HepG2 (cell line): Measurements from ENCODE around the gene TLCD1. TPM values are rescaled to one million over a fixed set of nuclear protein-coding genes. Genes with fewer than 3 reads are reported as not detected.
A peak's percentile ranks its signal among the peaks of the same experiment; 100 is the strongest.

ENCODE experiments used
- BHLHE40 ChIP-seq: IDR thresholded peaks from 2 replicates; pipeline ENCODE4 v1.6.1; 2011; ENCODE audit warnings: low read length, improper control_type of control experiment
- CHCHD3 ChIP-seq: sonication (generic); formaldehyde crosslinking; IDR thresholded peaks from 2 replicates; pipeline ENCODE4 v1.8.0; 2022; ENCODE audit warnings: mild to moderate bottlenecking, missing genetic modification reagents, moderate library complexity
- CHD4 ChIP-seq: fragments of 200-600 bp; sonication (generic); IDR thresholded peaks from 2 replicates; pipeline ENCODE4 v1.7.0; 2017; ENCODE audit warnings: mild to moderate bottlenecking, low read length, borderline replicate concordance
- HBP1 ChIP-seq: IDR thresholded peaks from 2 replicates; pipeline ENCODE4 v1.6.1; 2016; ENCODE audit warnings: low read depth, control low read depth
- HOXA5 ChIP-seq: sonication (generic); formaldehyde crosslinking; IDR thresholded peaks from 2 replicates; pipeline ENCODE4 v1.4.0; 2020; ENCODE audit warnings: missing genetic modification reagents
- KAT2B ChIP-seq: fragments of 150-350 bp; IDR thresholded peaks from 2 replicates; pipeline ENCODE4 v1.6.1; 2014; ENCODE audit warnings: low read depth, low read length, borderline replicate concordance
- KDM1A ChIP-seq: IDR thresholded peaks from 2 replicates; pipeline ENCODE4 v1.6.1; 2016; ENCODE audit warnings: missing compliant biosample characterization
- MAFK ChIP-seq, 2 experiments: IDR thresholded peaks in 1 of 2; conservative IDR thresholded peaks in 1 of 2; 2 replicates each; pipeline ENCODE4 v1.6.1; 2011; ENCODE audit warnings: improper control_type of control experiment in 2 of 2, low read length in 2 of 2
- NFE2 ChIP-seq: sonication (generic); formaldehyde crosslinking; IDR thresholded peaks from 2 replicates; pipeline ENCODE4 v1.4.0; 2020; ENCODE audit warnings: missing genetic modification reagents
- TP53 ChIP-seq: sonication (generic); formaldehyde crosslinking; conservative IDR thresholded peaks from 2 replicates; pipeline ENCODE4 v1.4.0; 2020; ENCODE audit warnings: missing genetic modification reagents
- UBTF ChIP-seq: sonication (generic); formaldehyde crosslinking; IDR thresholded peaks from 2 replicates; pipeline ENCODE4 v1.4.0; 2020; ENCODE audit warnings: mild to moderate bottlenecking, missing genetic modification reagents
- ZBTB33 ChIP-seq: sonication (generic); formaldehyde crosslinking; IDR thresholded peaks from 2 replicates; pipeline ENCODE4 v1.4.0; 2020; ENCODE audit warnings: missing genetic modification reagents
- ZNF281 ChIP-seq: sonication (generic); formaldehyde crosslinking; IDR thresholded peaks from 2 replicates; pipeline ENCODE4 v1.4.0; 2020; ENCODE audit warnings: missing genetic modification reagents, borderline replicate concordance
- ZNF598 ChIP-seq: sonication (generic); formaldehyde crosslinking; IDR thresholded peaks from 2 replicates; pipeline ENCODE4 v1.5.1; 2020; ENCODE audit warnings: mild to moderate bottlenecking, missing genetic modification reagents, borderline replicate concordance
- ZNF800 ChIP-seq: sonication (generic); formaldehyde crosslinking; IDR thresholded peaks from 2 replicates; pipeline ENCODE4 v1.4.0; 2020; ENCODE audit warnings: missing genetic modification reagents
- ZNF83 ChIP-seq: sonication (generic); formaldehyde crosslinking; IDR thresholded peaks from 2 replicates; pipeline ENCODE4 v1.4.0; 2020; ENCODE audit warnings: missing genetic modification reagents, mild to moderate bottlenecking, borderline replicate concordance
- ZSCAN29 ChIP-seq: sonication (generic); formaldehyde crosslinking; conservative IDR thresholded peaks from 2 replicates; pipeline ENCODE4 v1.4.0; 2020; ENCODE audit warnings: mild to moderate bottlenecking, missing genetic modification reagents
- polyA plus RNA-seq, 8 experiments: library from polyadenylated mRNA; depleted of rRNA in 3 of 8; stranded (reverse) in 7 of 8; unstranded in 1 of 8; fragments of >200 nt; fragmentation: Illumina TruSeq in 4 of 8; extraction: Trizol in 4 of 8; gene quantifications; 2 replicates each; pipeline versions ENCODE4 v1.2.1 to v1.2.3, GENCODE V29; 2011 to 2016; ENCODE audit warnings: low read depth in 4 of 8, missing spikeins in 1 of 8, mixed read lengths in 1 of 8; ENCODE audit not compliant: insufficient read depth in 1 of 8
- total RNA-seq, 5 experiments: library from RNA; depleted of rRNA; stranded (reverse); fragments of >200 nt; fragmentation: Illumina TruSeq; extraction: Trizol; gene quantifications; 2 replicates each; pipeline ENCODE4 v1.2.3, GENCODE V29; 2016; ENCODE audit warnings: low read depth in 1 of 5

The TLCD1 gene
- total and polyA plus RNA-seq, 2 of the 13 experiments (the other 11 are each of a cell fraction or from before 2014, with no cell fraction given): 14.9 to 19.6 TPM

- TF ChIP-seq UBTF (CRISPR knock-in tag) (peak; percentile 73), HBP1 (CRISPR knock-in tag) (peak; percentile 46; the same call in 1 of the 2 replicates), ZSCAN29 (CRISPR knock-in tag) (no peak), ZNF800 (CRISPR knock-in tag) (no peak; the same call in 1 of the 2 replicates), ZBTB33 (CRISPR knock-in tag) (peak; percentile 45; the same call in 1 of the 2 replicates), CHCHD3 (CRISPR knock-in tag) (no peak), BHLHE40 (peak; percentile 12), MAFK (conservative IDR thresholded peaks at IDR 0.05 in 1 of 2, IDR thresholded peaks at IDR 0.05 in 1 of 2; ENCODE audit: low read length in 2 of 2) (no peak), ZNF83 (no peak), KAT2B (no peak), TP53 (CRISPR knock-in tag) (no peak), KDM1A (CRISPR knock-in tag) (no peak), HOXA5 (CRISPR knock-in tag) (peak; percentile 66; the same call in 1 of the 2 replicates), NFE2 (no peak), CHD4 (peak; percentile 76; the same call in 1 of the 2 replicates), ZNF598 (no peak), ZNF281 (peak; percentile 95)
Measured at GRCh38 chr17:28698253-28698941, 27.6 kb downstream of the TLCD1 start (continued).
